ENCODE data around the gene USH1C.

DNA sequence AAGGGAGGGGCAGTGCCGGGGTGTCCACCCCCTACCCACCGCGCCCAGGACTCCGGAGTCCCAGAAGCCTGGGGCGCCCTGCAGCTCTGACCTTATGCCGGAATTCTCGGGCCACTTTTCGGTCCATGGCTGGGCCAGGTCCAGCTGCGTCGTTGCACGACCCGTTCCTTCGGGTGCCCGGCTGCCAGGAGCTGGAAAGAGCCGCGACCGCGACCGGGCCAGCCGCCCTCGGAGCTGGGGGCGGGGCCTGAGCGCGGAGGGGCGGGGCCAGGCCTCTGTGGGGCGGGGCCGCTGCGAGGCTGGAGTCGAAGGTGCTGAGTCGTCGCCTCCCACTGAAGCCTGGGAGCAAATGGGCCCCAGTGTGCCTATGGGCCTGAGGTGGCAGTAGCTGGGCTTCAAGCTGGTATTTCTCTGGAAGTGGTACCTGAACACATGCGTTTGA is at the start of gene USH1C:
- TF ChIP-seq, protein P1, sequence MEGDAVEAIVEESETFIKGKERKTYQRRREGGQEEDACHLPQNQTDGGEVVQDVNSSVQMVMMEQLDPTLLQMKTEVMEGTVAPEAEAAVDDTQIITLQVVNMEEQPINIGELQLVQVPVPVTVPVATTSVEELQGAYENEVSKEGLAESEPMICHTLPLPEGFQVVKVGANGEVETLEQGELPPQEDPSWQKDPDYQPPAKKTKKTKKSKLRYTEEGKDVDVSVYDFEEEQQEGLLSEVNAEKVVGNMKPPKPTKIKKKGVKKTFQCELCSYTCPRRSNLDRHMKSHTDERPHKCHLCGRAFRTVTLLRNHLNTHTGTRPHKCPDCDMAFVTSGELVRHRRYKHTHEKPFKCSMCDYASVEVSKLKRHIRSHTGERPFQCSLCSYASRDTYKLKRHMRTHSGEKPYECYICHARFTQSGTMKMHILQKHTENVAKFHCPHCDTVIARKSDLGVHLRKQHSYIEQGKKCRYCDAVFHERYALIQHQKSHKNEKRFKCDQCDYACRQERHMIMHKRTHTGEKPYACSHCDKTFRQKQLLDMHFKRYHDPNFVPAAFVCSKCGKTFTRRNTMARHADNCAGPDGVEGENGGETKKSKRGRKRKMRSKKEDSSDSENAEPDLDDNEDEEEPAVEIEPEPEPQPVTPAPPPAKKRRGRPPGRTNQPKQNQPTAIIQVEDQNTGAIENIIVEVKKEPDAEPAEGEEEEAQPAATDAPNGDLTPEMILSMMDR (IDR thresholded peaks at IDR 0.05) = no peak
- no peak for TF ChIP-seq POLR2AphosphoS5 (IDR thresholded peaks at IDR 0.05)
- TF ChIP-seq EP300 (IDR thresholded peaks at IDR 0.05) = no peak
- TF ChIP-seq POLR2A (IDR thresholded peaks at IDR 0.05; ENCODE audit: low read depth) = no peak
